HG02852 (cell line): ENCODE results near the gene RAB44.

Source experiments
- ATAC-seq: cut with Tn5 transposase; IDR thresholded peaks from one replicate; pipeline ENCODE4 v1.9.1; 2021; ENCODE audit warnings: mild to moderate bottlenecking, moderate library complexity; ENCODE audit not compliant: unreplicated experiment

RAB44 gene

GRCh38 chr6:36765594-36766398 lies 68.2 kb downstream of the RAB44 start:
- peak; percentile 88 for ATAC-seq

DNA sequence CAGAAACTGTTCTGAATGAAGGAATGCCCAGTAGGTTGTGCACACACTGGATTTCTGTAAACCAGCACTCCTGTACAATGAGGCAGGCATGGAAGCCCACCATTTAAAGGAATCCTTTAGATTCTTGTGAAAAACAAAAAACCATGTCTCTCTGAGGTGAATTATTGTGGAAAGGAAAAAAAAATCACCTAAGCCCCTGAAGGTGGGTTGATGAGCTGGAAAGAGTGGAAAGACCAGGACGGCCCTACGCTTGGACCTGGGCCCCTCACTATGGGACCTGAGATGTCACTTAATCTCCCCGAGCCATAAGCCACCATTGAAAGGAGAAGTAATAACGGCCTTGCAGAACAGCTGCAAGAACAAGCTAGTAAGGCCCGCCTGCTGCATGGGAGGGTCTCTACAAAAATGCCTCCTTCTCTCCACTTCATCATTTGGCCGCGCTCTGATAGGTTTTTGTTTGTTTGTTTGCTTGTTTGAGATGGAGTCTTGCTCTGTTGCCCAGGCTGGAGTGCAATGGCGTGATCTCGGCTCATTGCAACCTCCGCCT lies 68.8 kb downstream of the RAB44 start:
- no peak for ATAC-seq

DNA sequence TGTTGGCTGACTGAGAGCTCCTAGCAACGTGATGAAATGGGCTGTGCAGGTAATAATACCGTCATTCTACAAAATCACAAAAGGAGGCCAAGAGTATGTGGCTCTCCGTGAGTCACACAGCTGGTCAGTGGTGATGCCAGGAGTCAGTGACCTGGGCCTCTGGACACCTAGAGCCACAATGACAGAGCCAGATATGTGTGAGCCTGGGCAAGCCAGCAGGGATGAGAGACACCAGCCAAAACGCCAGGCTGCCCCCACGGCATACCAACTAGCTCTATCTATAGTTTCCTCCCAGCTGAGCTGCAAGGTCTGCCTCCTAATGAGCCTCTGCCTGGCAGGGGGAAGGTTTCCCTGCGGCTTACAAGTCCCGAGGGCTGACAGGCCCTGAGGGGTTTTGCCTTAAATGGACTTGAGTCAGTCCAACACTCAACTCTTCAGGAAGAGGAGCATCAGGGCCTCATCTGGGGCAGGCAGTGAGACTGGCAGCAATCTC lies 71.6 kb downstream of the RAB44 start:
- no peak for ATAC-seq

DNA sequence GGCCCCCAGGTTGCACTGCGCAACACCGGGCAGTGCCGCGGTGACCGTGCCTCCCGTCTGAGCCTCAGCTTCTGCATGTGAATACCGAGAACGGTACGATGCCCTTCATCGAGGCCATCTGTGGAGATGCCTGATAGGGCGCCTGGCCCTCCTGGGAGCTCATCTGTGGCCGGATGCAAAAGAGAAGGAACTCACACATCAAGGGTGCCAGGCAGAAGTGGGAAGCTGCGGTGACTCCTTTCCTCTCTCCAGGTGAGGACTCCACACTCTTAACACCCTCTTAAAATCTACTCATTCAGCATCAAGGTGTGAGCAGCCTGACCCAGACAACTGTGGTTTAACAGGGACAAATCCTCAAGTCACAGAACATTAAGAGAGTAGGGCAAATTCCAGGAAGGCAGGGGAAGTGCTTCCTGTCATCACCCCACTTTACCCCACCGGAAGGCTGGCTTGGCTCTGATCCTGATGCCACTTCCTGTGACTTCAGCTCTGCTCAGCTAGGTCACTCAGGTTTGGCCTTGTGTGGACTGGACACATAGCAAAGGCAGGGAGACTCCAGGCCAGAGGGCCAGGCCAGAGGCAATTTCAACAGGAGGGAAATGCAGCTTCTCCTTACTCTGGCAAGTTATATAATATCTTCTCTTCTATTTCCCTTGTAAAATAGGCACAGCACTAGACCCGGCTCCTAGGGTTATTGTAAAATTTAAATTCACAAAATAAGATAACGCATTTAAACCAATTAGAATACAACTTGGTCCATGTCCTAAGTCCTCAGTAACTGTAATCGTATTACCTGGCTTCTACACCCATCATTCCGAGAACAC lies 72.3 kb downstream of the RAB44 start:
- no peak for ATAC-seq

DNA sequence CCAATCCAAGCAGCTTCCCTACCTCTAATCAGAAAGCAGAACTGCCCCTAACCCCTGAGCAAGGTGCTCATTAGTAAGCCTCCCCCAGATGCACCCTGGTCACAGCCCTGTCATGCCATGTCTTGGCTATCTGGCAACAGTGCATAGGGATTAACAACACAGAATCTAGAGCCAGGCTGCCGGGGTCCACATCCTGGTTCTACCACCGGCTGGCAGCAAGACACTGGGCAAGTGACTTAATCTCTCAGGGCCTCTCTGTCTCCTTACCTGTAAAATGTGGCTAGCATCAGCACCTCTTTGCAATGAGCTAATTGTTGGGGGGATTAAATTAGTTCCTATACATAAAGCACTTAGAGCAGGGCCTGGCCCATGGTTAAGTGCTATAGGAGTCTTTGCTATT lies 73.5 kb downstream of the RAB44 start:
- ATAC-seq: no peak

- no peak for ATAC-seq
These were observed 74.8 kb downstream of the RAB44 start for GRCh38 chr6:36772397-36772796.

DNA sequence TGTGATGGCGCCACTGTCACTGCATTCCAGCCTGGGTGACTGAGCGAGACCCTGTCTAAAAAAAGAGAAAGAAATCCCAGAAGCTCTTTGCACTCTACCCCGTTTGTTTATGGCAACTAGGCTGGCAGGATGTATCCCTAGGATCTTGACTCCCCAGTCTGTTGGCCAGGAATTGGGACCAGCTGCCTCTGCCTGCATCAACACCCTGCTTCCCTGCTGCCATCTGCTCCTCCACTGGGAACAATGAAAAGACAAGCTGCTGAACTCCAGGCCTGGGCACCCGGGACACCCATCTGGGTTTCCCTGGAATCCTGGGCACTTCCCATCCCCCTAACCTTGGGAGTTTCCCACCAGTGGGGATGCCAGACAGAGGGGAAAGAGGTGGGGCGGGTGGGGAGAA lies 76.7 kb downstream of the RAB44 start:
- no peak for ATAC-seq

DNA sequence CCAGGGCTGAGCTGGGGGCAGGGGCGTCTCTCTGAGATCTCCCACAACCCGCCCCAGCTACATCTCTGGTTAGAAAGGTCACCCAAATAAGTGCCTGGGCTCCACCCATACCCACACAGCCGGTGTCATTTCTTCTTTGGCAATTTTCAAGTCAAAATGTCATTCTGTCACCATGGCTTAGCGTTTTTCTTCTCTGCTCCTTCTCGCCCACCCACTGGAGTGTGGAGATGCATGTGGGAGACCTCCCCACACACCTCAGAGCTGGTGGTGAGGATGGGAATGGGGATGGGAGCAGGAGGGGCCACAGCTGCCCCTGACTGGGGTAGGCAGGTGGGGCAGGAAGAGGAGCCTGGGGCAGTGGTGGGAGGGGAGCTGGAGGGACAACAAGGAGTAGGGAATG lies 78.5 kb downstream of the RAB44 start:
- no peak for ATAC-seq

DNA sequence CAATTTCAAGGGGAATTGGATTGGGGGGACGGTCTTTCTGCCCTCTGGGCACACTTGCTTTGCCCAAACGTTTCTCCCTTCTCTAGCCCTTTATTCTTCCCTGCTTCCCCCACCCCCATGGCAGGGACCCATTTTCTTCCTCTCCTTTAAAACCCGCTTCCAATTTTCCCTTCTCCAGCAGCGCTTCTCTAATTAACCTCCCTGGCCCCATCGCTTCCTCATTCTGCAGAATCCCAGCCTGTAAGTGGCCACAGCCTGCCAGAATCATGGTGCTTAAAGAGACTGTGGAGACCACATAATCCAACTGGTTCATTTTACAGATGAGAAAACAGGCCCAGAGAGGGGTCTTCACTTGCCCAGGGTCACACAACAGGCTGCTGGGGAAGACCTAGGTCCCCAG lies 80.2 kb downstream of the RAB44 start:
- ATAC-seq: no peak

DNA sequence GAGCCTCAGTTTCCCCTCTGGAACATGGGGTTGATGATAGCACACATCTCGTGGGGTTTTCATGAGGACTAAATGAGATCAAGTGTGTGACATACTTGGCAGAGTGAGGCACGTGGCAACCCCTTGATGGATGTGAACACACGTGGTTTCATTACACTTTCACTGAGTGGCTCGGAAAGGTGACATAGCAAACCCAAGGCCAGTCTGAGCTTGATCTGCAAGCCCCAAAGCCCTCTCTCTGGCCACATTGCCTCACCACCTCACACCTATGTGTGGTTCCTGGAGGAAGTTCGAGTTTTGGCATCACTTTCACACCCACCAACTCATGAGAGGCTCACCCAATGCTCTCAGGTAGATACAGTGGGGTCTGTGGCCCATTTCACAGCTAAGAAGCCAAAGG lies 81.6 kb downstream of the RAB44 start:
- no peak for ATAC-seq

DNA sequence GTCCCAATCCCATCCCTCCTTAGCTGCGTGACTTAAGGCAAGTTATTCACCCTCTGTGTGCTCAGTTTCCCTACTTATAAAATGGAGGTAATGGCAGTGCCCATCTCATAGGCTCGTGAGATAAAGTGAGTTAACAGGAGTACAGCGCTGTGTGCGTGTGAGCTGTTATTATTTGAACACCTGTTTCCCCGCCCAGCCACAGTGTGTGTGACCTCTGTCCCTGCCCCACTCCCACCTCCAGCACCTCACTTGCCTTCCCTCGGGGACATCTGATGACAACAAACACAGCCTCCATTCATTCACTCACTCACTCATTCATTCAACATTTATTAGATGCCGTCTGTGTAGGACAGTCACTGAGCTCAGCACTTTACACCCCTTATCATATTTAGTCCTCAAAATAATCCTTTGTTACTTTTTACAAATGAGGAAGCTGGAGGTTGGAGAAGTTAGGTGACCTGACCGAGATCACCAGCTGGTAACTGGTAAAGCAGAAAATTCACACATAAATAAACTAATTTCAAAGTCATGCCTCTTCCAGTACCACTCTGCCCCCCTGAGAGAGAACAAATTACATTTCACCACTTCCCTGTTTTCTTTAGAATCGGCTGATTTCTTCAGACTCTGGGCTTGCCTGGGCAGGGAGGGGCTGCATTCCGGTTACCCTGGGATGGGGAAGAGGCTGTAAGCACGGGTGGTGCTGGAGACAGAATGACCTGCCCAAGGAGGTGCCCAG lies 83.0 kb downstream of the RAB44 start:
- ATAC-seq: no peak

DNA sequence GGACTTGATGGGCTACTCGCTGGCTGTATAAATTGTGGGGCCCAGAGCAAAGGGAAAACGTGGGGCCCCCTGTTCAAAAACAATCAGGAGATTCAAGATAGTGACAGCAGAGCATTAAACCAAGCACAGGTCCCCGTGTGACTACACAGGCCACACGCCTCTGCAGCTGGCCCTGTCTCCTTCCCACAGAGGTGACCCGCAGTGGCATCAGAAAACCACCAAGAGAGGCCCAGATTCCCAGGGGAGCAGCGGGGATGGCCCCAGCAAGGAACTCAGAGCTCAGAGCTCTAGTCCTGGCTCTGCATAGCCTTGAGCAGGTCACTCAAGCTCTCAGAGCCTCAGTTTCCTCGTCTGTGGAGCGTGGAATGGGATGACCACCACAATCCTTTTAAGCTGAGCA lies 84.0 kb downstream of the RAB44 start:
- no peak for ATAC-seq
